GM19238 (cell line): ENCODE results near the gene CUBN.

Experiments
- DNase-seq: peaks from one replicate; pipeline ENCODE4 v3.0.0; 2011; ENCODE audit warnings: low spot score; ENCODE audit not compliant: insufficient read length

Gene CUBN

GRCh38 chr10:16792675-16793074 lies 336.9 kb downstream of the CUBN start:
- no peak for DNase-seq

GRCh38 chr10:16789765-16790164 lies 339.8 kb downstream of the CUBN start:
- DNase-seq: no peak

GRCh38 chr10:16789261-16789660 lies 340.4 kb downstream of the CUBN start:
- no peak for DNase-seq

GRCh38 chr10:16788778-16789177 lies 340.8 kb downstream of the CUBN start:
- no peak for DNase-seq

GRCh38 chr10:16788125-16788524 lies 341.5 kb downstream of the CUBN start:
- no peak for DNase-seq

GRCh38 chr10:16787361-16787791 lies 342.2 kb downstream of the CUBN start:
- DNase-seq: no peak

- DNase-seq: no peak
Measured at GRCh38 chr10:16780338-16780880, 349.2 kb downstream of the CUBN start.

GRCh38 chr10:16779384-16779915 lies 350.2 kb downstream of the CUBN start:
- DNase-seq: no peak

GRCh38 chr10:16777473-16778370 lies 351.9 kb downstream of the CUBN start:
- DNase-seq: peak; percentile 32

- DNase-seq: no peak
Measured at GRCh38 chr10:16776896-16777295, 352.7 kb downstream of the CUBN start.
